Measurements from ENCODE around the gene TJP3.

Gene TJP3

DNA sequence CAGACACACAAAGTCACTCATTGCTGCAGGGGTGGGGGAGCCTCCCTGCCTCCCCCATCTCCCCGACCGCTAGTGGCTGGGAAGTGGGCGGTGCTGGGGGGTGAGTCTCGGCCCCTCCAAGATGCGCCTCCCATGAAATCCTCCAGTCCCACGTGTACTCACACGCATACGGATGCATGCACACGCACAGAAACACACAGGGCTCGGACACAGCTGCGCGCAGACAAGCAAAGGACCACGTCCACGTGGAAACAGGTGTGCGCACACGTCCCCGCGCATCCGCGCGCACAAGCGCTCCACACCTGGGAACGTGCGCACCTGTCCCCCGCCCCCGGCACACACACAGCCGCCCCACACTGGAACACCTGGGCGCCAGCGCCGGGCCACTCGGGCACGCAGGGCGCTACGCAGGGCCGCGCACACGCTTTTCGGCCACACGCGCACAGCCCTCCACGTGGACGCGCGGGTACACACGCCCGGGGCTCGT lies 77.3 kb downstream of the TJP3 start:
- DNase-seq (ENCODE audit: low spot score) = peak; percentile 60

DNA sequence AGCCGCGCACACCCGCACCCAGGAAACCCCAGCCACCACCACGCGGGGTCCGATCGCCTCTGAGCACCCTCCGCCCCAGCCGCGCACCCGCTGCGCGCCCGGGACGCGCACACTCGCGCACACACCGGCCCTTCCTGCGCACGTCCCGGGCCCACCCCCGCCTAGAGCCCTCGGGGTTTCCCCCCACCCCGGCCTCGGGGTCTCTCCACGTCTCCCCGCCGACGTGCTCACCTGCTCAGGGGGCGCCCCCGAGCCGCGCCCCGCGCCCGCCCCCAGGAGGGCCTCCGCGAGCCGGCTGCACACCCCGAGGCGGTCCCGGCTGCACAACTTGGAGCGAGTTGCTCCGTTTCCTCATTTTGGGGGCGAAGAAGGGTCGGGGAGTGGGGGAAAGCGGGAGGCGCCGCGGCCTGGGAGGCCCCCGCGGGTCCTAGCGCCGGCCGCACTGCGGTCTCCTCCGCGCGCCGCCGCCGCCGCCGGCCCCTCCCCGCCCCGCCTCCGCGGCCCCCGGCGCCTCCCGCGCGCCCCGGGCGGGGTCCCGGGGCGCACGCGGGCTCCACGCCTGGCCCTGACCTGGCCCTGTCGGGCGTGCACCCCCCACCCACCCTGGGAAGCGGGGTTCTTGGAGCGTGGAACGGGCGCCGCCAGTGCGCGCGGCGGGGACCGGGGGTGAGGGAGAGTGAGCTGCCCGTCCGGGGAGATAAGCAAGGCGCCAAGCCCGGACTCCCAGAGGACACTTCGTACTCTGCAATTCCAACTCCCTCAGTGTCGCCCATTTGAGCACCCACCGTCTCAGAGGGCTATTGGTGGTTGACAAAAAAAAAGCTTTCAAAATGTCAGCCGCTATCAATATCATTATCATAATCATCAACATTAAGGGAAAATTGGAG lies 78.0 kb downstream of the TJP3 start, which contains the start of gene MATK:
Gene MATK, minus strand, starts transcription at position 444 of the 887 bp plus-strand sequence. CDS start 1,246 bp downstream, outside the sequence.
- peak; percentile 91 for DNase-seq (ENCODE audit: low spot score)

GRCh38 chr19:3788996-3789778 lies 81.0 kb downstream of the TJP3 start:
- no peak for DNase-seq (ENCODE audit: low spot score)

- DNase-seq (ENCODE audit: low spot score) = no peak
These were observed 82.1 kb downstream of the TJP3 start for GRCh38 chr19:3790209-3790734.

GRCh38 chr19:3790941-3791340 lies 82.8 kb downstream of the TJP3 start:
- DNase-seq (ENCODE audit: low spot score) = no peak

GRCh38 chr19:3792114-3792513 lies 83.9 kb downstream of the TJP3 start:
- no peak for DNase-seq (ENCODE audit: low spot score)

GRCh38 chr19:3793799-3794198 lies 85.6 kb downstream of the TJP3 start:
- DNase-seq (ENCODE audit: low spot score) = no peak

GRCh38 chr19:3796358-3796757 lies 88.2 kb downstream of the TJP3 start:
- no peak for DNase-seq (ENCODE audit: low spot score)

DNA sequence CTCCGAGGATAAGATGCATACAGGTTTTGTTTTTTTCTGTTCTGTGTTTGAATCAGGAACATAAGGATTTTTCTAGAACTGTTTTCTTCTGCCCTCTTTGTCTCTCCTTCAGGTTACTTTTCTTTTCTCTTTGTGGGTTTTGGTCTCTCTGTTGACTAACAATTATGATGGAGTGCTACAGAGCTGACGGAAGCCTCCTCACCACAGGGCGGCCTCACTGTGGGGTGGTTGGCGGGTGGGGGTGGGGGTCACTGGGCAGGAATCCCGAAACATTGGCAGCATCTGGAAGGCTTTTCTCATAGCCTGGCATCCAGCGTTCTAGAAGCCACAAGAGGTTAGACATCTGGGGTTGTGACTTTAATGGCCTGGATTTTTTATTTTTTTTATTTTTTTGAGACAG lies 90.0 kb downstream of the TJP3 start:
- no peak for DNase-seq (ENCODE audit: low spot score)

Measured in D341Med (cell line).